PFSK-1 (cell line): ENCODE measurements around the gene CDC42BPB. TPM values are rescaled to one million over a fixed set of nuclear protein-coding genes. Genes with fewer than 3 reads are reported as not detected.

ENCODE experiments used
- FOXP2 ChIP-seq: optimal IDR thresholded peaks from 2 replicates; pipeline ENCODE3; 2011; ENCODE audit warnings: borderline replicate concordance, control low read depth, inconsistent platforms; ENCODE audit not compliant: insufficient read depth; ENCODE audit errors: extremely low read length, extremely low read depth
- POLR2AphosphoS5 ChIP-seq: IDR thresholded peaks from 2 replicates; pipeline ENCODE4 v1.6.1; 2012; ENCODE audit warnings: low read depth, mild to moderate bottlenecking, control low read depth, low read length, moderate library complexity
- REST ChIP-seq, 2 experiments: IDR thresholded peaks; 2 replicates each; pipeline versions ENCODE4 v1.6.1 to v1.8.0; 2011 to 2012; ENCODE audit warnings: low read depth in 2 of 2, low read length in 2 of 2, control low read depth in 1 of 2, inconsistent platforms in 1 of 2, mild to moderate bottlenecking in 1 of 2, moderate library complexity in 1 of 2; ENCODE audit not compliant: insufficient read depth in 1 of 2
- SIN3A ChIP-seq: IDR thresholded peaks from 2 replicates; pipeline ENCODE4 v1.6.1; 2012; ENCODE audit warnings: mild to moderate bottlenecking, low read length, moderate library complexity, borderline replicate concordance; ENCODE audit not compliant: insufficient read depth
- TAF1 ChIP-seq: IDR thresholded peaks from 2 replicates; pipeline ENCODE4 v1.6.1; 2012; ENCODE audit warnings: low read length, control low read depth, borderline replicate concordance; ENCODE audit not compliant: insufficient read depth
- polyA plus RNA-seq: library from polyadenylated mRNA; unstranded; fragments of >200 nt; gene quantifications from one replicate; pipeline ENCODE4 v1.2.1, GENCODE V29; 2012; ENCODE audit warnings: low read depth, missing spikeins; ENCODE audit not compliant: insufficient read length

CDC42BPB gene
- 61.8 TPM for polyA plus RNA-seq

DNA sequence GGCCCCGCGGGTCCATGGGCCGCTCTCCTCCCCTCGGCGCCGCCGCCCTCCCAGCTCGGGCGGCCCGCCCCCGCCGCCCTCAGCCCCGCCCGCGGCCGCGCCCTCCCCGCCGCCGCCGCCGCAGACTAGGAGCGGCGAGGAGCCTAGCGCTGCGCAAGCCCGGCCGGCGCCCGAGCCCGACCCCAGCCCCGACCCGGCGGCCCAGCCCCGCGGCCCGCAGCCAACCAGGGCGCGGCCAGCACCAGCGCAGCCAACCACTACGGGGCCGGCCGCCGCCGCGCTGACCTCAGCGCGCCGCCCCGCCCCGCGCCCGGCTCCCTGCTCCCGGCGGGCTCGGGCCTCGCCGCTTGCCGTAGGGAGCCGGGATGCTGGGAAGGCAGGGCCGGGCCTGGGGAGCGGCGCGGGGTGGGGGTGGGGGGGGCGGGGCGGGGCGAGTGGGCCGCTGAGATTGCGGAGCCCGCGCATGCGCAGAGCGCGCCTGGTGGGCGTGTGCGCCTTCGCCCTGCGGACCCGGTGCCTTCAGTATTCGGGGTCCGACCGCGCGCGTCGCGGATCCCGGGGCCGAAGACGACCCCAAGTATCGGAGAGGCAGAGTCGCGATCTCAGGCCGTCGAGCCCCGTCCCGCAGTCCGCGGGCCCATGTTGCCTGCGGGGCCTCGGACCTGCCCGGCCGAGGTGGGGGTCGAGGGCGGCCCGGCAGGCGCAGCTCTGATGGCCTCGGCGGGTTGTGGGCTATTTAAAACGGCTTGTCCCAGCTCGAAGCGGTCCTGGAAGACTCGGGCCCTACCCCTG is at the start of gene CDC42BPB:
CDC42BPB (minus strand) TSS at position 178 of the 792 bp plus-strand sequence. CDS start 376 bp downstream, outside the sequence.
- TF ChIP-seq REST (IDR thresholded peaks at IDR 0.05; ENCODE audit: insufficient read depth in 1 of 2, low read depth in 2 of 2, low read length in 2 of 2) (no peak), FOXP2 (peak; percentile 31)

DNA sequence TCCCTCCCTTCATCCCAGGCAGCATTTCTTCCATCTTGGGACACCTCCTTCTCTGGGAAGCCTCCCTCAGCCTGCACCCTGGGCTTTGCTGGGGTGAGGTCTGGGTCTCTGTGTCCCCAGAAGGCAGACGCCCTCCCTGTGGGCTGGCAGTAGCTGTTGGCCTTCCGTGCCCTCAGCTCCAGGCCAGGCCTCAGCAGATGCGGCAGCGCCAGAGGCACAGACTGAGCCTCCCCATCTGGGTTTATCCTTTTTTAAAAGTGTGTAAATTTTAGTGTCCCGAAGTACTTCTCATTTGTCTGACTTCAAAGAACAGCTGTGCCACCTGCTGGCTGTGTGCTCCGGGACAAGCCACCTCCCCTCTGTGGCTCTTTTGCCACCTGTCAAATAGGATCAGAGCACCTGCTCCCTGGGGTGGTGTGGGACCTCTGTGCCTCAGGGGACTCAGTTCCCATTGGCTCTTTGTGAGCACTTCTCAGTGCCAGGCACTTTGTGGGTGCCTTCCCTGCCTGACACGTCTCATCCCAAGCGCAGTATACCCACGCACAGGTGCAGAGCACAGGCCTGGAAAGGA is 48.3 kb upstream of the CDC42BPB start:
- no peak for TF ChIP-seq FOXP2
- no peak for TF ChIP-seq TAF1
- no peak for TF ChIP-seq REST (IDR thresholded peaks at IDR 0.05; ENCODE audit: insufficient read depth in 1 of 2, low read depth in 2 of 2, low read length in 2 of 2)
- TF ChIP-seq SIN3A, result no peak
- no peak for TF ChIP-seq POLR2AphosphoS5

DNA sequence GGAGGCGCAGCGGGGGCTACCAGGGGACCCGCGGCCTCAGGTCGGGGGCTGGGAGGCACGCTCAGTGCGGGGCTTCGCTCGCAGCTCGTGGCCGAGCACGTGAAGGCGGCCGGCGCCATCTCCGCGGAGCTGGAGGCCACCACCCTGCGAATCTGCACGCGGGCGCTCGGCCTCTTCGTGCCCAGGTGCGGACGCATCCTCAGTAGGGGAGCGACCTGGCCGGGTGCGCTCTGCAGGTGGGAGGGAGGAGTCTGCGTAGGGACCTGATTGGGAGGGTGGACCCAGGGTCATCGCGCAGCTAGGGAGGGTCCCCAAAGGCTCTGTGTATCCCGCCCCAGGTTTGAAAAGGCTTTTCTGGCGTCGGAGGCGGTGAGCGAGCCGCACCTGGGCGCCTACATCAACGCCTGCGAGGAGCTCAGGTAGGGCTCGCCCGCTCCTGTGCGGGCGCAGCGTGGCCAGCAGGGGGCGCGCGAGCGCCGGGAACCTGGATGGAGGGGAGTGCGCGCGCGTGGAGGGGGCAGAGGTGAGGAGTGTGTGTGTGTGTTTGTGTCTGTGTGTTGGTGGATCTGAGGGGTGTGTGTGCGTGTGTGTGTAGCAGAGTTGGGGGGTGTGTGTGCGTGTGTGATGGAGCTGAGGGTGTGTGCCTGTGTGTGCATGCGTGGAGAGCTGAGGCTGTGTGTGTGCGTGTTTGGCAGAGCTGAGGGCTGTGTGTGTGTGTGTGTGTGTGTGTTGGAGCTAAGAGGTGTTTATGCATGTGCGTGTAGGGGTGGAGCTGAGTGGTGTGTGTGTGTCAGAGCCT is 47.5 kb upstream of the CDC42BPB start:
- TF ChIP-seq REST (IDR thresholded peaks at IDR 0.05; ENCODE audit: insufficient read depth in 1 of 2, low read depth in 2 of 2, low read length in 2 of 2), result no peak
- TF ChIP-seq FOXP2, result no peak
- TF ChIP-seq SIN3A, result no peak
- no peak for TF ChIP-seq POLR2AphosphoS5
- no peak for TF ChIP-seq TAF1

- TF ChIP-seq FOXP2 (no peak), SIN3A (no peak), TAF1 (no peak), POLR2AphosphoS5 (no peak), REST (IDR thresholded peaks at IDR 0.05; ENCODE audit: insufficient read depth in 1 of 2, low read depth in 2 of 2, low read length in 2 of 2) (no peak)
These were observed 47.0 kb upstream of the CDC42BPB start for GRCh38 chr14:103104389-103104653.
